Measurements from ENCODE around the gene SFMBT1.

- TF ChIP-seq CTCF (conservative IDR thresholded peaks at IDR 0.05 in 1 of 2, IDR thresholded peaks at IDR 0.05 in 1 of 2; ENCODE audit: extremely low read depth in 1 of 2, insufficient read depth in 1 of 2, low read depth in 1 of 2, low read length in 2 of 2) (no peak), EZH2 (IDR thresholded peaks at IDR 0.05; ENCODE audit: borderline replicate concordance, low read length) (no peak)
These were observed 21.6 kb downstream of the SFMBT1 start for GRCh38 chr3:53024315-53024714.

Data from mammary epithelial cell (primary cell).